ENCODE measurements around the gene SETD4. TPM values are rescaled to one million over a fixed set of nuclear protein-coding genes. Genes with fewer than 3 reads are reported as not detected.

Gene SETD4
- total and polyA plus RNA-seq, 2 donors (not counting 1 experiment from before 2014, with no cell fraction given) = 10.7 to 17.2 TPM

DNA sequence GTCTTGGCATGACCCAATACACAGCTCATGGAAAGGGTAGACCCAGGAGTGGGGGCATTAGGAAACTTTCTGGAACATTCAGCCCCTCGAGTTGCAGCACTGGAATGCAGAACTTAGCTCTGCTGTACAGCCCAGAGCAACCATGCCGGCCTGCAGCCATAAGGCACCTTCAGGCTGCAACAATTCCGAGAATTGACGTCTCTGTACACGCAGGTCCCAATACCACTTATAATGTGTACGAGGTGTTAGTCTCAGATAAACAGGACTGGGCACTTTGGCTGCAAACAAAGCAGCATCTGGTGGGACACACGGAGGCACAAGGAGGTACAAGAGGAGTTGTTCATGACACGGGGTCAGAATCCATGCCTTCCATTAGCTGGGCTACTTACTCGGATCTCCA is 17.4 kb upstream of the SETD4 start:
- no peaks in the 10 kb centered on the region for H3K79me2 ChIP-seq (ENCODE audit: control insufficient read depth, insufficient read depth, low read length)
- H3K9me3 ChIP-seq (ENCODE audit: control insufficient read depth, insufficient read depth, low read depth, low read length) = no peaks in the 10 kb centered on the region
- no peaks in the 10 kb centered on the region for H3K27me3 ChIP-seq (ENCODE audit: control insufficient read depth, insufficient read depth, low read length)
- DNase-seq (ENCODE audit: low read depth in 2 of 2) = no peak
- no peak for TF ChIP-seq EZH2 (IDR thresholded peaks at IDR 0.05; ENCODE audit: low read length, missing control alignments)
- TF ChIP-seq, protein P1, sequence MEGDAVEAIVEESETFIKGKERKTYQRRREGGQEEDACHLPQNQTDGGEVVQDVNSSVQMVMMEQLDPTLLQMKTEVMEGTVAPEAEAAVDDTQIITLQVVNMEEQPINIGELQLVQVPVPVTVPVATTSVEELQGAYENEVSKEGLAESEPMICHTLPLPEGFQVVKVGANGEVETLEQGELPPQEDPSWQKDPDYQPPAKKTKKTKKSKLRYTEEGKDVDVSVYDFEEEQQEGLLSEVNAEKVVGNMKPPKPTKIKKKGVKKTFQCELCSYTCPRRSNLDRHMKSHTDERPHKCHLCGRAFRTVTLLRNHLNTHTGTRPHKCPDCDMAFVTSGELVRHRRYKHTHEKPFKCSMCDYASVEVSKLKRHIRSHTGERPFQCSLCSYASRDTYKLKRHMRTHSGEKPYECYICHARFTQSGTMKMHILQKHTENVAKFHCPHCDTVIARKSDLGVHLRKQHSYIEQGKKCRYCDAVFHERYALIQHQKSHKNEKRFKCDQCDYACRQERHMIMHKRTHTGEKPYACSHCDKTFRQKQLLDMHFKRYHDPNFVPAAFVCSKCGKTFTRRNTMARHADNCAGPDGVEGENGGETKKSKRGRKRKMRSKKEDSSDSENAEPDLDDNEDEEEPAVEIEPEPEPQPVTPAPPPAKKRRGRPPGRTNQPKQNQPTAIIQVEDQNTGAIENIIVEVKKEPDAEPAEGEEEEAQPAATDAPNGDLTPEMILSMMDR (conservative IDR thresholded peaks at IDR 0.05 in 1 of 2, IDR thresholded peaks at IDR 0.05 in 1 of 2; ENCODE audit: low read depth in 1 of 2, low read length in 2 of 2) = no peak
- no peak overlapping the region for H3K27ac ChIP-seq (ENCODE audit: insufficient read depth, low read length)
- H3K4me2 ChIP-seq (ENCODE audit: extremely low read depth, insufficient read depth, low read length) = no peak overlapping the region
- H2AFZ ChIP-seq (ENCODE audit: low read length) = no peak overlapping the region
- no peaks in the 10 kb centered on the region for H4K20me1 ChIP-seq (ENCODE audit: control insufficient read depth, extremely low read depth, insufficient read depth, low read length)
- no peak overlapping the region for H3K9ac ChIP-seq (ENCODE audit: insufficient read depth, low read length)
- no peaks in the 10 kb centered on the region for H3K4me1 ChIP-seq (ENCODE audit: control insufficient read depth, extremely low read depth, insufficient read depth, low read length)
- H3K36me3 ChIP-seq (ENCODE audit: control insufficient read depth, insufficient read depth, low read length) = peaks cover 3% of the 10 kb centered on the region
- no peak overlapping the region for H3K4me3 ChIP-seq (replicated peaks in 1 of 4; ENCODE audit: control extremely low read depth in 1 of 4, insufficient read depth in 1 of 4, low read depth in 3 of 4, low read length in 4 of 4)

DNA sequence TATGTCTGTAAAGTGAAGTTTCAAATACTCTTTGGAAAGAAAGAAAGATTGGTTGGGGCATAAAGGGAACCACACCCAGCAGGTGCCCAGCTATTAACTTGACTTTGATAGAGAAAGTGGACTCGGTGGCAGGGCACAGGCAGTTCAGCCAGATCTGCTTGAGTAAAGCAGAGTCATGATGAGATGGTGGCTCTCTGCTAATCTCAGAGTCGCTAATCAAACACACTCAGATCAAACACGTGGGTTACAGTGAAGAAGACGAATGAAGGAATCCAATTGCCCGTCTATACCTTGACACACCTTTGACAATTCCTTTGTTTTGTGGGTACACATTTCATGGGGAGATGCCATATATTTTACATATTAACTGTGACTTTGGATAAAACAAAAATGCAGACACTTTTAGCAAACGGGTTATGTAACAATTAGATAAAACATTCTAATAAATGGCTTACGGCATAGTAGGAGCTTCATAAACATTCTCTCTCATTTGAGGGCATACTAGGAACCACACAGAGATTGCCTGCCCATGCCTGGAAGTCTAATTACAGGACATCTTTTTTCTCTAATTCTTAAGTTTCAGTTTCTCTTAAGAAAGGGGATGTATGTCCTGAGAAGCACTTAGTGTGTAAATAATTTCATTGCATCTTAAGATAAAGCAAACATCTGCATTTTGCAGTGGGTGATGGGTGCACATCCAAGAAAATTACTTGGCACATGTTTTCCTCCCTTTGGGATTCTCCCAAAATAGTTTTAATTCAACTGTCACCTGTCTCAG is 16.7 kb upstream of the SETD4 start:
- Histone ChIP-seq H3K36me3 (ENCODE audit: control insufficient read depth, insufficient read depth, low read length) (peaks cover 7% of the 10 kb centered on the region), H3K9me3 (ENCODE audit: control insufficient read depth, insufficient read depth, low read depth, low read length) (no peaks in the 10 kb centered on the region), H3K4me1 (ENCODE audit: control insufficient read depth, extremely low read depth, insufficient read depth, low read length) (peaks cover 3% of the 10 kb centered on the region), H3K27me3 (ENCODE audit: control insufficient read depth, insufficient read depth, low read length) (no peaks in the 10 kb centered on the region), H3K9ac (ENCODE audit: insufficient read depth, low read length) (no peak overlapping the region), H4K20me1 (ENCODE audit: control insufficient read depth, extremely low read depth, insufficient read depth, low read length) (no peaks in the 10 kb centered on the region), H3K4me3 (replicated peaks in 1 of 4; ENCODE audit: control extremely low read depth in 1 of 4, insufficient read depth in 1 of 4, low read depth in 3 of 4, low read length in 4 of 4) (no peak overlapping the region), H3K4me2 (ENCODE audit: extremely low read depth, insufficient read depth, low read length) (no peak overlapping the region), H3K79me2 (ENCODE audit: control insufficient read depth, insufficient read depth, low read length) (peaks cover 2% of the 10 kb centered on the region), H3K27ac (ENCODE audit: insufficient read depth, low read length) (no peak overlapping the region), H2AFZ (ENCODE audit: low read length) (no peak overlapping the region)
- no peak for DNase-seq (ENCODE audit: low read depth in 2 of 2)
- TF ChIP-seq, protein P1 (conservative IDR thresholded peaks at IDR 0.05 in 1 of 2, IDR thresholded peaks at IDR 0.05 in 1 of 2; ENCODE audit: low read depth in 1 of 2, low read length in 2 of 2) = no peak
- no peak for TF ChIP-seq EZH2 (IDR thresholded peaks at IDR 0.05; ENCODE audit: low read length, missing control alignments)

DNA sequence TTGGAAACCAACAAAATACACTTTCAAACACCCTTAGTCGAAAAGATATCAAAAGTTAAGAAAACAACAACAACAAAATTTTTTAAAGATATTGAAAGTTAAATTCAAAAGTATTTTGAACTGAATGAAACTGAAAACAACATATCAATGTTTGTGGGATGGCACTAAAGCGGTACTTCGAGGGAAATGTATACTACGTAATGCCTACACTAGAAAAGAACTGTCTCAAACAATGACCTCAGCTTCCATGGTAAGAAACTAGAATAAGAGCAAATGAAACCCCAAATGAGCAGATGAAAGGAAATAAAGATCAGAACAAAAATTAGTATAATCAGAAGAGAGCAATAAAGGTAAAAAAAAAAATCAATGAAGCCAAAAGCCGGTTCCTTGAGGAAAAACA is 15.6 kb upstream of the SETD4 start:
- Histone ChIP-seq H3K4me3 (replicated peaks in 1 of 4; ENCODE audit: control extremely low read depth in 1 of 4, insufficient read depth in 1 of 4, low read depth in 3 of 4, low read length in 4 of 4) (no peak overlapping the region), H3K9ac (ENCODE audit: insufficient read depth, low read length) (no peak overlapping the region), H3K9me3 (ENCODE audit: control insufficient read depth, insufficient read depth, low read depth, low read length) (no peaks in the 10 kb centered on the region), H3K27me3 (ENCODE audit: control insufficient read depth, insufficient read depth, low read length) (no peaks in the 10 kb centered on the region), H3K4me2 (ENCODE audit: extremely low read depth, insufficient read depth, low read length) (no peak overlapping the region), H4K20me1 (ENCODE audit: control insufficient read depth, extremely low read depth, insufficient read depth, low read length) (no peaks in the 10 kb centered on the region), H3K27ac (ENCODE audit: insufficient read depth, low read length) (no peak overlapping the region), H3K4me1 (ENCODE audit: control insufficient read depth, extremely low read depth, insufficient read depth, low read length) (peaks cover 7% of the 10 kb centered on the region), H2AFZ (ENCODE audit: low read length) (no peak overlapping the region), H3K79me2 (ENCODE audit: control insufficient read depth, insufficient read depth, low read length) (peaks cover 9% of the 10 kb centered on the region), H3K36me3 (ENCODE audit: control insufficient read depth, insufficient read depth, low read length) (peaks cover 8% of the 10 kb centered on the region)
- no peak for TF ChIP-seq EZH2 (IDR thresholded peaks at IDR 0.05; ENCODE audit: low read length, missing control alignments)
- TF ChIP-seq, protein P1 (conservative IDR thresholded peaks at IDR 0.05 in 1 of 2, IDR thresholded peaks at IDR 0.05 in 1 of 2; ENCODE audit: low read depth in 1 of 2, low read length in 2 of 2) = no peak
- DNase-seq (ENCODE audit: low read depth in 2 of 2) = no peak
